ENCODE measurements around the gene IL12RB1.

DNA sequence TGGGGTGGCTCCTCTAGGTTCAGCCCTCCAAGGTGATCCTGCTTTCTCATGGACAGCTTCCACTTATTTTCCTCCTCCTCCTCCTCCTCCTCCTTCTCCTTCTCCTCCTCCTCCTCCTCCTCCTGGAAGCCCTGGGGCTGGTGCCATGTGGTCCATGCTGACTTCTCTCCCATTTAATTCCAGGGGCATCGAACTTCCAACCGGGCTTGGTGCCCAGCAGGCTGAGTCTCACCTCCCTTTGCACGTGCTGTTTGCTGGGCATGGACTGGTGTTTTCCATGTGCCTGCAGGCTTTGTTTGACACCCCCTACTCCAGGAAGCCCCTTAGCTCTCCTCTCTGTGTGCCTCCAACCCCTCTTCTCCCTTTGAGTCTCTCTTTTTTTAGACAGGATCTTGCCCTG is 14.5 kb upstream of the IL12RB1 start:
- TF ChIP-seq, protein P1, sequence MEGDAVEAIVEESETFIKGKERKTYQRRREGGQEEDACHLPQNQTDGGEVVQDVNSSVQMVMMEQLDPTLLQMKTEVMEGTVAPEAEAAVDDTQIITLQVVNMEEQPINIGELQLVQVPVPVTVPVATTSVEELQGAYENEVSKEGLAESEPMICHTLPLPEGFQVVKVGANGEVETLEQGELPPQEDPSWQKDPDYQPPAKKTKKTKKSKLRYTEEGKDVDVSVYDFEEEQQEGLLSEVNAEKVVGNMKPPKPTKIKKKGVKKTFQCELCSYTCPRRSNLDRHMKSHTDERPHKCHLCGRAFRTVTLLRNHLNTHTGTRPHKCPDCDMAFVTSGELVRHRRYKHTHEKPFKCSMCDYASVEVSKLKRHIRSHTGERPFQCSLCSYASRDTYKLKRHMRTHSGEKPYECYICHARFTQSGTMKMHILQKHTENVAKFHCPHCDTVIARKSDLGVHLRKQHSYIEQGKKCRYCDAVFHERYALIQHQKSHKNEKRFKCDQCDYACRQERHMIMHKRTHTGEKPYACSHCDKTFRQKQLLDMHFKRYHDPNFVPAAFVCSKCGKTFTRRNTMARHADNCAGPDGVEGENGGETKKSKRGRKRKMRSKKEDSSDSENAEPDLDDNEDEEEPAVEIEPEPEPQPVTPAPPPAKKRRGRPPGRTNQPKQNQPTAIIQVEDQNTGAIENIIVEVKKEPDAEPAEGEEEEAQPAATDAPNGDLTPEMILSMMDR (IDR thresholded peaks at IDR 0.05) = no peak
- no peak for TF ChIP-seq POLR2A (IDR thresholded peaks at IDR 0.05)

All from thyroid gland (tissue), 4 donors.